HUDEP-2 (cell line): Measurements from ENCODE around the gene CCDC34.

Experiments
- DNase-seq, 76 experiments: peaks; one replicate each; lab custom pipeline; 2025; ENCODE audit not compliant: unreplicated experiment in 76 of 76; lab: John Stamatoyannopoulos, UW

CCDC34 gene

GRCh38 chr11:27293515-27294417 lies 69.2 kb downstream of the CCDC34 start:
- DNase-seq: no peak

GRCh38 chr11:27292637-27293010 lies 70.4 kb downstream of the CCDC34 start:
- DNase-seq: no peak

GRCh38 chr11:27291954-27292636 lies 70.9 kb downstream of the CCDC34 start:
- no peak for DNase-seq

GRCh38 chr11:27291302-27291889 lies 71.6 kb downstream of the CCDC34 start:
- no peak for DNase-seq

- no peak for DNase-seq
Observed at GRCh38 chr11:27290261-27291050, 72.6 kb downstream of the CCDC34 start.
